ENCODE measurements around the gene PRSS53. TPM values are rescaled to one million over a fixed set of nuclear protein-coding genes. Genes with fewer than 3 reads are reported as not detected.

The PRSS53 gene
- total RNA-seq, 1 donor from 2014 or later, result 5.1 TPM

GRCh38 chr16:31125844-31126243 lies 37.1 kb upstream of the PRSS53 start:
- peaks cover 3% of the 10 kb centered on the region for H3K36me3 Mint-ChIP-seq
- no peak for DNase-seq (ENCODE audit: extremely low spot score, unreplicated experiment)
- TF ChIP-seq CTCF (conservative IDR thresholded peaks at IDR 0.05), result no peak
- peaks cover 5% of the 10 kb centered on the region for H3K4me1 Mint-ChIP-seq (ENCODE audit: unreplicated experiment)
- H3K27me3 Mint-ChIP-seq, result no peaks in the 10 kb centered on the region
- H3K4me3 Mint-ChIP-seq, result no peak overlapping the region
- H3K27ac Mint-ChIP-seq, result peak overlapping the region; percentile 21
- H3K9me3 Mint-ChIP-seq, result no peaks in the 10 kb centered on the region

GRCh38 chr16:31120129-31120528 lies 31.4 kb upstream of the PRSS53 start:
- no peak for TF ChIP-seq CTCF (conservative IDR thresholded peaks at IDR 0.05)
- no peak overlapping the region for H3K27ac Mint-ChIP-seq
- peaks cover 8% of the 10 kb centered on the region for H3K4me1 Mint-ChIP-seq (ENCODE audit: unreplicated experiment)
- H3K4me3 Mint-ChIP-seq, result no peak overlapping the region
- peaks cover 13% of the 10 kb centered on the region for H3K36me3 Mint-ChIP-seq
- H3K27me3 Mint-ChIP-seq, result no peaks in the 10 kb centered on the region
- DNase-seq (ENCODE audit: extremely low spot score, unreplicated experiment), result no peak
- no peaks in the 10 kb centered on the region for H3K9me3 Mint-ChIP-seq

DNA sequence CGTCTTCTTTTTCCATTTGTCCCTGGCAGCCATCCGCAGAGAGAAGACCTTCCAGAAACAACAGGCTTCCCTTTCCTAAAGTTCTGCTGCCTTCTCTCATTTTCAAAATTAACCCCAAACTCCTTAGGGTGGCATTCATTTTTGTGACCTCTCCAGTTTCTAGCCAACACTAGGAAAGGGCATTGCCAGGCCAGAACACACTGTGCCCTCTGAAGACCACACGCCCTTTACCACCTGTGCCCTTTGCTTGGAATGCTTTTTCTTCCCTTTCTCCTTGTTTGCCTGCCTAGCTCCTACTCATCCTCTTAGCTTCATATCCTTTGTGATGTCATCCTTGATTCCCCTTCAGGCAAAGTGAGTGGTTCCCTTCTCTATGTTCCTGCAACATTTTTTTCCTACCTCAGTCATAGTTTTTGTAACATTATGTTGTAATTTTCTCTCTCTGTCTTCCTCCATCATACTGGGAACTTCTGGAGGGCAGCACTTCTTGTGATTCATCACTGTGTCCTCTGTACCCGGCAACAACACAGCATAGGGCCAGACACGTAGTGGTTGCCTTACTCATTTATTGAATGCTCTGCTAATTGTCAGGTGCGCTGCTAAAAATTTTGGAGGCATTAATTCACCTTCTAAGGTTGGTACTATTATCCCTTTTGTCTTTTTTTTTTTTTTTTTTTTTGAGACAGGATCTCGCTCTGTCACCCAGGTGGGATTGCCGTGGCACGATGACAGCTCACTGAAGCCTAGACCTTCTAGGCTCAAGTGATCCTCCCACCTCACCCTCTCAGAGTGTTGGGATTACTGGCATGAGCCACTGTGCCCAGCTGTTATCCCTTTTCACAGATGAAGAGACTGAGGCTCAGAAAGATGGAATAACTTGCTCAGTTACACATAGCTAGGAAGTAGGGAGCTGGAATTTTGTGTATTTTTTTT lies 29.7 kb upstream of the PRSS53 start:
- H3K27ac Mint-ChIP-seq, result peak overlapping the region; percentile 95
- no peaks in the 10 kb centered on the region for H3K9me3 Mint-ChIP-seq
- H3K36me3 Mint-ChIP-seq, result peaks cover 16% of the 10 kb centered on the region
- no peak for DNase-seq (ENCODE audit: extremely low spot score, unreplicated experiment)
- H3K4me1 Mint-ChIP-seq (ENCODE audit: unreplicated experiment), result peaks cover 8% of the 10 kb centered on the region
- TF ChIP-seq CTCF (conservative IDR thresholded peaks at IDR 0.05), result no peak
- peak overlapping the region; percentile 88 for H3K4me3 Mint-ChIP-seq
- H3K27me3 Mint-ChIP-seq, result no peaks in the 10 kb centered on the region

GRCh38 chr16:31117384-31118222 lies 28.9 kb upstream of the PRSS53 start, which contains the start of gene KAT8:
KAT8 (plus strand) TSS chr16:31117664; CDS start chr16:31117682, 18 bp downstream.
- peaks cover 8% of the 10 kb centered on the region for H3K4me1 Mint-ChIP-seq (ENCODE audit: unreplicated experiment)
- no peak for TF ChIP-seq CTCF (conservative IDR thresholded peaks at IDR 0.05)
- peak within 1 kb of the TSS; percentile 95 for H3K27ac Mint-ChIP-seq
- H3K36me3 Mint-ChIP-seq, result peaks cover 17% of the 10 kb centered on the region
- H3K9me3 Mint-ChIP-seq, result no peaks in the 10 kb centered on the region
- peak within 1 kb of the TSS; percentile 88 for H3K4me3 Mint-ChIP-seq
- H3K27me3 Mint-ChIP-seq, result no peaks in the 10 kb centered on the region
- DNase-seq (ENCODE audit: extremely low spot score, unreplicated experiment), result peak; percentile 97

DNA sequence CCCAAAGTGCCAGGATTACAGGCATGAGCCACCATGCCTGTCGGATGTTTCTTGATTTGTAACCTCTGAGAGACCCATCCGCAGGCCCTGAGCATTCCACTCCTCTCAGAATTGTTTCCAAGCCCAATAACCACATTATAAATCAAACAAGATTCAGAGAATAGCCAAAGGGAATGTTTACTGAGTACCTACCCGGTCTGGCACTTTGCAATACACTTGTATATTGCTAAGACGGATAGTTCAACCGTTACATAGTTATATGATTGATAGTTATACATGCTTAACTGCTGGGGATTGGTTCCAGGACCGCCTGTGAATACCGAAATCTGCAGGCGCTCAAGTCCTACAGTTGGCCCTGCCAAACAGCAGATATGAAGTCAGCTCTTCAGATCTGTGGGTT lies 25.7 kb upstream of the PRSS53 start:
- Mint-ChIP-seq H3K36me3 (peaks cover 11% of the 10 kb centered on the region), H3K9me3 (no peaks in the 10 kb centered on the region), H3K4me3 (peak overlapping the region; percentile 45), H3K27me3 (no peaks in the 10 kb centered on the region), H3K4me1 (ENCODE audit: unreplicated experiment) (peaks cover 8% of the 10 kb centered on the region), H3K27ac (peak overlapping the region; percentile 83)
- no peak for DNase-seq (ENCODE audit: extremely low spot score, unreplicated experiment)
- no peak for TF ChIP-seq CTCF (conservative IDR thresholded peaks at IDR 0.05)
